ELF-1 (cell line): ENCODE measurements around the gene ANKRD66.
"Not testable (repeated sequence)": the region's sequence is repeated elsewhere in the genome, so short reads cannot be mapped to it uniquely, and the experiment has no call there.

Experiments
- DNase-seq: peaks from one replicate; pipeline ENCODE4 v3.0.0-alpha.2; 2016; ENCODE audit warnings: low read depth, low spot score

The ANKRD66 gene

DNA sequence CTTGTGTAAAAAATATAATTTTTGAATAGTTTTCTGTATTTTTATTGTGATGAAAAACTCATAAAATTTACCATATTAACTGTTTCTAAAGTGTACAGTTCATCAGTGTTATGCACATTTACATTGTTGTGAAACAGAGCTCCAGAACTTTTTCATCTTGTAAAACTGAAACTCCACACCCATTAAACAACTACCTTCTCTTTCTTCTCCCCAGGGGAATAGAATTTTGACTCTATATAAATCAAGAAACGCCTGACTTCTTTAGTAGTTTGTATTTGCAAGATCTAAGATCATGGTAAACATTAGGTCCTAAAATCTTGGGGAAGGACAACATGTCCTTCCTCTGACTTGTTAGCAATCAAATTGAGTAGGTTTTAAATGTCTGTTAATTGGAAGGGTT lies 9.1 kb downstream of the ANKRD66 start:
- no peak for DNase-seq

DNA sequence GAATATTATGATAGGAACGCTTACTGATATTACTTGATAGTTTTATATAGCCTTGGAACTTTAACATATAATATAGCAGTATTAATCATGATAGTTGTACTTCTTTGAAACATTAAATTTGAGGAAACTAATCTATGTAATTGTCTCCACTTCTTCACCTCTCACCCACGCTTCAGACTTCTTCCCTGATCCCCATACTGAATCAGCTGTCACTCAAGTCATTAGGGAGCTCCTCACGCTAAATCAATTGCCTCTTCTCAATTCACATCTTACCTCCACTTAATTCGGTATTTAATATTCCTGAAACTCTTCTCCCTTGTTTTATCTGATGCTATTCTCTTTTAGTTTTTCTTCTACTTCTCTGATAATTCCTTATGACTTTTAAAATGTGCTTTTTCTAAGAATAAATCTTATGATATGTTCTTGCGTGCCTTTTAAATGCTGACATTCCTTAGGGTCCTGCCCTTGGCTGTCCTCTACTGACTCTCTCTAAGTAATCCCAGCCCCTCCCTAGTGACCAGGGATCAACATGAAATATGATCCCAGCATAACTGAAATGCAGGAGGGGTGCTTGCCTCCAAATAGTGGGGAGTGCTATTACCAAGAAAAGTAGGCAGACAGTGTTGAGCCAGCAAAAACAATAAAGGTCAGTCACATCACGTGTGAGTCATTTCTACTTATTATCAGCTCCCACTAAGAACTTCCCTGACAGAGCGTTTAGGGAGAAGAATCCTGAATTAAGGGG lies 9.9 kb downstream of the ANKRD66 start:
- no peak for DNase-seq

DNA sequence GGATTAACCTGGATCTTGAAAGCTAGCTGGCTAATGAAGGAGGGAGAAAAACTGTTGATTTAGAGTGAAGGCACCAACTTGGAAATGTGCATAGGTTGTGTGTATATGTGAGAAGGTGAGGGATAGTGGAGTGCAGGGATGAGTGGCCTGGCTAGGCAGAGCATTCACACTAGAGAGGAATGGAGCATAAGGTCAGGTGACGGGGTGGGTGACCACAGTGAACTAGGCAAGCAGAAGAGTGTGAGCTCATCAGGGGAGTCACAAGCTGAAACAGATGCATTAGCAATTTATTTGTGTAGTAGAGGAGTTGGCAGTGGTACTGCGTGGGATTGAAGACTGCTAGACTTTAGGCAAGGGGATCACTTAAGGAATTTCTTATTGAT lies 10.5 kb downstream of the ANKRD66 start:
- no peak for DNase-seq

DNA sequence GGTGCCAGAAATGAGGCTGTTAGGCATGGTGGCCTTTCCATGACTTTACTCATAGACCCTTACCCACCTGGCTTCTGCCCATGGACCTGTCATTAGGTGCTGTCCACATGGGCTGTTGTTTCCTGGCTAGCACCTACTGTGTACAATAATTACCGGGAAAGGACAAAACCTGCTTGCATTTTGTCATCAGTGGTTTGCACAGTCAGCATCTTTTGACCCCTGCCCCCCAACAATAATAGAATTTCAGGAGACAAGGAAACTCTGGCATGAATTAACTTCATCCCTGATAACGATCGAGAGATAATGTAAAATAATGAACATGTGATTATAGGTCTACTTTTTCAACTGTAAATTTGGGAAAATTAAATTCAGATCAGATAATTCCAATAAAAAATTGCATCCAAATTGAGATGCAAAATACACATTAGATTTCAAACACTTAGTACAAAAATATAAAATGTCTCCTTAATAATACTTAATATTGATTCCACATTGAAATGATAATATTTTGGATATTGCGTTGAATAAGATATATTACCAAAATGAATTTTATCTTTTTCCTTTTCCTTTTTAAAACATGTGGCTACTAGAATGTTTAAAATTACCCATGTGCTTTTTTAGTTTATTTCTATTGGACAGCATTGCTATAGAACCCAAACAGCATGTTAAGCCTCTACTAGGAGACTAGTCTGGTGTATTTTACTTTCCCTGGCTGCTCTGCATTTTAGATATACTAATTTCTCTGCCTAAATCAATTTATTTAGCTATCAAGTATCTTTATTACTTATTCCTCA lies 12.4 kb downstream of the ANKRD66 start:
- DNase-seq, result no peak

DNA sequence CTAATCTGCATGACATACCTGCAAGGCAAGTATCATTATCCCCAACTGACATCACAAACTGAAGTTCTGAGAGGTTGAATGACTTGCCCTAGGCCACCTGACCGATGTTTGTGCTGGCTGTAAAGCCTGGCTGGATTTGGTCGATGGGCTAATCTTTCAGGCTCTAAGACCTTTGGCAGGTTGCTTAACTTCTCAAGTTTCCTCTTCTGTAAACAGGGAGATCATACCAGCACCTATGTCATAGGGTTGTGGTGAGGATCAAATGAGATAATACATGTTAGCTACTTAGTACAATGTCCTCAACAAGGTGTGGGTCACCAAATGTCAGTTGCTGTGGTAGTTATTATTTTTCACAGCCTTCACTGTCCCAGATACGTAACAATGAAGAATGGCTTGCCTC lies 14.2 kb downstream of the ANKRD66 start:
- no peak for DNase-seq

DNA sequence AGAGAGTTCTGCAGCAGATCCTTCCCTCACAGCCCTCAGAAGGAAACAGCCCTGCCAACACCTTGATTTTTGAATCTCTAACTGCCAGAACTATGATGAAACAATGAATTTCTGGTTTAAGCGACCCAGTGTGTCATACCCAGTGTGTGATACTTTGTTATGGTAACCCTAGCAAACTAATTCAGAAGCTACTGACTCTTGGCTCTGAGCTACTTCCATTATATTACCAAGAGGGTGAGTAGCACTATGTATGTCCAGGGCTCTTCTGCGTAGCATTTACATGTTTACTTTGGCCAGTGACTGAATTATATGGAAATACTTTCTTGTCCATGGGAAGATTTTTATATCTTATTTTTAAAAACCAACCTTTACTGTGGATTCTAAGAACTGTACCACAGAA lies 16.7 kb downstream of the ANKRD66 start:
- DNase-seq, result no peak

DNA sequence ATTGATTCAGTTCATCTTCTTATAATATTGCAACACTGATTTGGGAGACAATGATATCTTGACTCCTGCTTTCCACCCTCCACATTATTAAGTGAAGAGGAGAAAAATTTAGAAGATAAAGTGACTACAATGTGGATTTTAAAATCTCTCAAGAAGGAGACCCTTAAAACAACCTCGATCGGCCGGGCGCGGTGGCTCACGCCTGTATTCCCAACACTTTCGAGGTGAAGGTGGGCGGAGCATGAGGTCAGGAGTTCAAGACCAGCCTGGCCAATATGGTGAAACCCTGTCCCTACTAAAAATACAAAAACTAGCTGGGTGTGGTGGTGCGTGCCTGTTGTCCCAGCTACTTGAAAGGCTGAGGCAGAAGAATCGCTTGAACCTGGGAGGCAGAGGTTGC lies 17.5 kb downstream of the ANKRD66 start:
- not testable (repeated sequence) for DNase-seq

DNA sequence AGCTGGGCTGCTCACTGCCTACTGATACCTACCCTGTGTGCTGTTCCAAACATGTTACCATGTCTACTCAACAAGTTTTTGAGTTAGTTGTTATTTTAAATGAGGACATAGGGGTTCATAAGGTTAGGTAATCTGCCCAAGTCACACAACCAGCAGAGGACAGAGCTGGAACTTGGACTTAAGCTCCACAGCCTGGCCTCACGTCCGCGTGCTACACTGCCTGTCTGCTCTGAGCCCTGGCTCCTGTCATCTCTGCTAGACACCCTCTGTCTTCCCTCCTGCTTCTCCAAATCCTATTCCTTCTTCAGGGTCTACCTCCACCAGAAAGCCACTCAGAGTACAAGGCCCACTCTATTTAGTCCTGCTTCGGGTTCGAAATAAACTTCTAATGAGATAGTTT lies 18.2 kb downstream of the ANKRD66 start:
- no peak for DNase-seq

DNA sequence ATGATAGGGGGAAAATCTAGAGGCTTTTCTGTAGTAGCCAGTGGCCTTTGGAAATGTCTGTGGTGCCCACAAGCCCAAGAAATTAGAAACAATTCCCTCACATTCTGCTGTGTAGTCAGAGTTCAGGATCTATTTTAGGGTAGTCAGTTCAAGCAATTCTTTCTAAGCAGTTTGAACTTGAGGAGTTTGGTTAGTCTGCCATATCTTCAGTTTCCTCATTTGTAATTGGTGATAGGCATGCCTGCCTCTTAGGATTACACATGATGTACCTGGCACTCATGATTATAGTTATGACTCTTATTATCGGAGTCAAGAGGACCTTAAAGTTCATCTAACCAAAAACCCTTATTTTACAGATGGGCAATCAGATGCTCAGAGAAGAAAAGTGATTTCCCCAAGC lies 25.3 kb downstream of the ANKRD66 start:
- DNase-seq, result no peak

DNA sequence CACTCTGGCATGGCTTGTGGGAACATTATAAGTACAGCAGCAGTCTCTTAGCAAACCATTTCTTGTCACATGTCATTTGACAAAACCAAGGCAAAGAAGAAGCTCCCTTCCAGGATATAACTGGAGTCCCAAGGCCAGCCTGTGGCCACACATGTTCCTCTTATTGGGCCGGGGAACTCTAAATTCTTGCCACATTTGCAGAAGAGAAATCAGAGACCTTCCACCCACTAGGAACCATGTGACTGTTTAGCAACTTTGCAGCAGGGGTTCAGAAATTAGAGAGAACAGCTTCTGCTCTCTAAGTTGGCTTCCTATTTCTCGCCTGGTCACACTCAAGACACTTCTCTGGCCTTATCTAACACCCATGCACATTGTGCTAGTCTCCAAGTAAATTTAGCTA lies 26.0 kb downstream of the ANKRD66 start:
- DNase-seq, result no peak

DNA sequence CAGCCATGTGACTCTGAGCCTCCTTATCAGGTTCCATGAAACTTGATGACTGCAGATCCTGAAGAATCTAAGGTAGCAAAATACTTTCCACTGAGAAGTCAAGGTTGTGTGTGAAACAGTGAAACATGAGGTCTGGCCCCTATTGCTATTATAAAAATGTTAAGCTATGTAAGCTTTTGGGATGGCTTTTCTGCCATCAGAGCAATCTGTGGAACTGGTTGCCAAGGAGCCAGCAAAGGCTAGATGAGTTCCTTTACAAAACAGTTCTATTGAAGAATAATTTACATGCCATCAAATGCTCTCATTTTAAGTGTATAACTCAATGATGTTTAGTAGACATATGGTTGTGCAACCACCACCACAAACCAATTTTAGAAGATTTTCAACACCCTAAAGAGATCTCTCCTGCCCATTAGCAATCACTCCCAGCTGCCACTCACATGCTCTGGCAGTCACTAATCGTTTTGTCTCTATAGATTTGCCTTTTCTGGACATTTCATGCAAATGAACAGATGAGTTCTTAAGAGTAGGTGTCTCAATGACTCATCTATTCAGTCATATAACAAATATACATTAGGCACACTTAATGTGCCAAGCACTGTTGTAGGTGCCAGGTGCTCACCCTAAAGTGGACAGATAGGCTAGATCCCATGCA lies 26.6 kb downstream of the ANKRD66 start:
- DNase-seq, result no peak

DNA sequence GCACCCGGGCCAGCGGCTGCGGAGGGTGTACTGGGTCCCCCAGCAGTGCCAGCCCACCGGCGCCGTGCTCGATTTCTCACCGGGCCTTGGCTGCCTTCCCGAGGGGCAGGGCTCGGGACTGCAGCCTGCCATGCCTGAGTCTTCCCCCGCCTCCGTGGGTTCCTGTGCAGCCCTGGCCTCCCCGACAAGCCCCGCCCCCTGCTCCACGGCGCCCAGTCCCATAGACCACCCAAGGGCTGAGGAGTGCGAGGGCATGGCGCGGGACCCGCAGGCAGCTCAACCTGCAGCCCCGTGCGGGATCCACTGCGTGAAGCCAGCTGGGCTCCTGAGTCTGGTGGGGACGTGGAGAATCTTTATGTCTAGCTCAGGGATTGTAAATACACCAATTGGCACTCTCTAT lies 28.0 kb downstream of the ANKRD66 start:
- not testable (repeated sequence) for DNase-seq

DNA sequence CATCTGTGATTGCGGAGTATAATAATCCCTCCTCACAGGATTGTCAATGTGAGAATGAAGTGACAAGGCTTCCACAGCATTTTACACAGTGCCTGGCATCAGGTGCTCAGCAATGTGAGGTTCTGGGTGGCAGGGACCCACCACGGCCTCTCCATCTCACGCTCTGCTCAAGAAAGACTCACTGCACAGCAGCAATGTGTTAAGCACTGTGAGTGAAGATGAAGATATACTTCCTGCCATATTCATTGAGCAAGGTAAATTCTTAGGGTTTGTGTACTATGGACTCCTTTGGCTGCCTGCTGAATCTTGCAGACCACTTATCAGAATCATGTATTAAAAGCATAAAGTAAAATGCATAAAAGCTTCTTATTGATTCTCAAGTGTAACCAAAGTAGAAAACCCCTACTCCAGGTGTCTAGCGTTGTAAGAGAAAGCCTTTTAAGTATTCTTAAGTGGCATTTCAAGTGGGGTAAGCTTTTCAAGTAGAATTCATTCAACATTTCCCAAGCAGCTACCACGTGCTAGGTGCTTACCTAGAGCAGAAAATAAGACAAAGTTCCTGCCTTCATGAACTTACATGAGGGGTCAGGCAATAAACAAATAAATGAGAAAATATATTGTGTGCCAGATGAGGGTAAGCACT lies 29.5 kb downstream of the ANKRD66 start:
- no peak for DNase-seq

DNA sequence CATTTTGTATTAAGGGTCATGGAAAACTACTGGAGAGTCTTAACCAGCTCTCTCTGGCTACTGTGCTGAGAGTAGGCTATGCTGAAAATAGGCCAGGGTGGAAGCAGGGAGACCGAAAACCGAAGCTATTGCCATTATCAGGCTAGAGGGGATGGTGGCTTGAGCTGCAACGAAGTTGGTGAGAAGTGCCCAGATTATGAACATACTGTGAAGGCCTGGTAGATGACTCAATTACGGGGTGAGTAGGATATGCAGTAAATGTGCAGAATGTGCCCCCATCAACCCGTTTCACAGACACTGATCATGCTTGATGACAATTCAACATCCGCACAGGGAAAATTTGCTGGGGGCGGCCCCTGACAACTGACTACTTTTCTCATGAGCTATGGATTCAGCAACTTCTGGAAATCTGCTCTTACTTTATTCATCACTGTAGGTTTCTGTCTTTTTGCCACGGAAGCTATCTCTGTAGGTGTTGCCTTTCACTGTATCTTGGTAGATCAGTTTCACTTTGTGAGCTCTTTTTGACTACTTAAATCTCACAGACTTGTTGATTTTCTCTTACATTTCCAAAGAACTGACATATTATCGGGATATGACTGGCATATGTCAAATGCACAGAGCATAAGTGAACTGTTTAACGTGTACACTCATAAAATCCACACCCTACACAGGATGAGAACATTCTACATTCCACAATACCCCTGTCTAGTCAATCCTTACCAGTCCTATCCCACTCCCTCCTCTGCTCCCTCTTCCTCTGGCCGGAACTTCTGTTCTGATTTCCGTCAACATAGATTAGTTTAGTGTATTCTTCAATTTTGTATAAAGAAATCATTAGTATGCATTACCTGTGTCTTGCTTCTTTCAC lies 31.0 kb downstream of the ANKRD66 start:
- DNase-seq, result no peak

DNA sequence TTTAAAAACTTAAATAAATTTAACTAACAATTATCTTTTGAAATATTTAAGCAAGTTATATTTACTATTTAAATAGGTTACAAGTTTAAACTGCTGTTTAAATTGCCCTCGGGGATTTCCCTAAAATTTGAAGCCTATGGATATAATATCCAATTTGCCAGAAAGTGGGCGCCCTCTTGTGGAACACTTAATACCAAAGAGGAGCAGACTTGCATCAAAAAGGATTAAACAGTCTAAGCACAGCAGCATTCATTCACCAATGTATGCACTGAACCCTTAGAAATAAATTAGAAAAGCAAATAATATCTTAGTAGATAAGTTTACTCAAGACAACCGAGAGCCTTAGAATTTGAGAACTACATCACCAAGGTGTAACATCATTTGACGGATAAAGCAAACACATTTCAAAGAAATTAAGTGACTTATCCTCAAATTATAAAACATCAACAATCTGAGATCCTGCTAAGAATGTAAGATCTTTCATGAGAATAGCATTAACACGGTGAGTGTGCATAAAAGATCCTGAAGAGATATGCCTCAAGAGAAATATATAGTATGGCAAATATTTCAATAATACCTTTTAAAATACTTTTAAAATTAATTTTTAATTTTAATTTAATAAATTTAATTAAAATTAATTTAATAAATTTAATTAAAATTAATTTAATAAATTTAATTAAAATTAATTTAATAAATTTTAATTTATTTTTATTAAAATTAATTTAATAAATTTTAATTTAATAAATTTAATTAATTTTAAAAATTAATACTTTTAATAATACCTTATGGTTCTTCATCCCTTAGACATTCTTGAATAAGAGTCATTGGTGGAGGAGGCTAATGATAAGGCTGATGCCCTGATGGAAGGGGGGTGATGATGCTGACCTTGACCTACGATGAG lies 35.0 kb downstream of the ANKRD66 start:
- peak; percentile 44 for DNase-seq

DNA sequence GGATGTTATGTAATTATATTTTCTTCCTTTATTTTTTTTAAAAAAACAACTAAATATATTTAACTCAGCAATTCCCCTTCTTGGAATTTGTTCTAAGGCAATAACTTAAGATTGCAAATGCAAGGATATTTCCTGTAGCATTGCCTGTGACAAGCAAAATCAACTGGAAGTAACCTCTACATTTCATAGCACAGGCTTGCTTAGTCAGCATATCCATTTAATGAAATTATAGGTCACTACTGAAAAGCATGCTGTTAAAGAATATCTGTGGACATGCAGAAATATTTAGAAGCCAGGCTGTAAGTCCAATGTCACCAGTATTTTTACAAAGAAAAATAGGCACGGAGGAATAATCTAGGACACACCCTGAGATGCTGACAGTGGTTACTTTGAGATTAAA lies 37.8 kb downstream of the ANKRD66 start:
- DNase-seq, result no peak

DNA sequence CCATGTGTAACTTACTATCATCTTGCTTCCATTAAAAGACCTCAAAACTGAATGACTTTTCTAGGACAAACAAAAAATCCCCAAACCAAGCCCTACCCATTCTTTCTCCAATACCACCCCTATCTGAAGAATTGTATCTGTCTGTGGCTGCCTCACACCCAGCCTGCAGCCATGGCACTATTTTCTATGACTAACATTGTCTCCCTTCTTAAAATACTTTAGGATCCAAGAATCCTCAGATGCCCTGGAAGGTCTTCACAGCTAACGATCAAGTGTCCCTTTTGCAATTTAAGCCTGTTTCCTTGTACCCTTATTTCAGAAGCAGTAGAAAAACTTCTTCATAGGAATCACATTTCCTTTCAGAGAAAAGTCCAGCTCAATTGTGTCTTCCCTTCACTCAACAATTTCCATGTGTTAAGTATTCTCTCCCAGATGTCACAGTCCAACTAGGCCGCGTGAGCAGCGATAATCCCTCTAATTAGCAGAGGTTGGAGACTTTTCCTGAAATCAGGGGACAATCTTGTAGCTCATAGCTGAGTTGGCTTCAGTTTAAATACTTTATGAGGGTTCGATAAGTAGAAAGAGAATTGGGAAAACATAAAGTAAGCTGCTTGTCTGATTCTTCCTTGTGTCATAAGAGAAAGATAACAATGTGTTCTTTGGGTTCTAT lies 41.3 kb downstream of the ANKRD66 start:
- no peak for DNase-seq

DNA sequence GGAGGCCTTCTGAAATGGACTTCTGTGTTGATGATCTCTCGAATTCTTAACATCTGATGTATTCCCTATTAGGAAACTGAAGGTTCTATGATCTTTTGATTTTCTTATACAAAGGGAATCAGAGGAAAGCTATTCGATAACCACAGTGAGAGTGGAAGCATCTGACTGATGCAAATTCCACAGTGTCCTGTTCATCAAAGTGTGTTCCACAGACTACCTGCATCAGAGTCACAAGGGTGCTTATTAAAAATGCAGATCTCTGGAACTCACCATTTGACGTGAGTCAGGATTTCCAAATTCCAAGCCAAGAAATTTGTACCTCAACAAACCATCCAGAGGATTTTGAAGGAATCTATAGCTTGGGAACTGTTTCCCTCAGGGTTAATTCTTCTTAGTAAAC lies 42.1 kb downstream of the ANKRD66 start:
- no peak for DNase-seq

DNA sequence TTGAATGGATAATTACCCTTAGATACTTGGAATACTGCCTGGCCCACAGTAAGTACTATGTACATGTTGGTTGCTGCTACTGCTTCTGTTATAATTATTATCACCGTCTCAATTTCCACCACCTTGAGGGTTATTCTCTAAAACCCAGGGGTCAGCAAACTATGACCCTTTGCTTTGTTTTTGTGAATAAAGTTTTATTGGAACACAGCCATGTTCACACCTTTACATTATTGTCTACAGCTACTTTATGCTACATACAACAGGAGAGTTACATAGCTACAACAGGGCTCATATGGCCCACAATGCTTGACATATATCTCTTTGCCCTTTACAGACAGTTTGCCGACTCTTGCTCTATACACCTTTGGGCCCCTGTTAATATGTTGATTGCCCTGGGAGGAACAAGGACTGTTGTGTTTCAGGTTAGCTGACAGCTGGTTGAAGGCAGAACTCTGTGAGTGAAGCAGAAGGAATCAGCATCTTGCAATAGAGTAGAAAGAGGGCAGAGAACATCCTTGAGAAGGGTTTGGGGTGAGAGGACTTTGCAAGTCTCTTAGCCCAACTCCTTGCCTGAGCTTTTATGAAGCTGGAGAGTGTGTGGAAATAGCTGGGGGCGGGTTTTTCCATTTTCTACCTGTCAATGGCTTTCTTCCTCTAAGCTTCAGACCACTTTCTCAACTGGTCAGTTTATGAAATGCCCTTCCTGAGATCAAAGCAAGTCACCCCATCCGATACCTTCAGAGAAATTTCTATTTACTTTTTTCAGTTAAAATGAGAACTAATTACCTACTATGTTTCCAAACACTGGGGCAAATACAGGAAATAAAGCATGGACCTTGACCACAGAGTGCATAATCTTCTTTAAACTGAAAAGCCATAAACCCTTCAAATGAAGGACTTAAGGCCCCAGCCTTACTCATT lies 43.0 kb downstream of the ANKRD66 start:
- DNase-seq, result no peak
